Smooth muscle cell (in vitro differentiated cells): Measurements from ENCODE around the gene ACP6. TPM values are rescaled to one million over a fixed set of nuclear protein-coding genes. Genes with fewer than 3 reads are reported as not detected.

Source experiments
- DNase-seq: peaks from one replicate; lab custom pipeline; 2025; ENCODE audit not compliant: unreplicated experiment; lab: John Stamatoyannopoulos, UW
- H2AFZ ChIP-seq: fragments of 200-600 bp; sonication (generic); 2 replicates; pipeline ENCODE4 v1.6.0; 2016; ENCODE audit warnings: antibody characterized with exemption, low read depth, mild to moderate bottlenecking
- H3F3A ChIP-seq: fragments of 200-600 bp; sonication (generic); 2 replicates; pipeline ENCODE4 v1.6.0; 2017; ENCODE audit warnings: antibody characterized with exemption, low read depth
- H3K27ac ChIP-seq: fragments of 200-600 bp; sonication (generic); 2 replicates; pipeline ENCODE4 v1.5.1; 2016; ENCODE audit warnings: low read depth, mild to moderate bottlenecking
- H3K27me3 ChIP-seq: fragments of 200-600 bp; sonication (generic); 2 replicates; pipeline ENCODE4 v1.6.1; 2016; ENCODE audit warnings: low read depth, mild to moderate bottlenecking
- H3K36me3 ChIP-seq: fragments of 200-600 bp; sonication (generic); 2 replicates; pipeline ENCODE4 v1.5.1; 2016; ENCODE audit warnings: low read depth
- H3K4me1 ChIP-seq: fragments of 200-600 bp; sonication (generic); 2 replicates; pipeline ENCODE4 v1.5.1; 2016; ENCODE audit warnings: low read depth
- H3K4me2 ChIP-seq: fragments of 200-600 bp; sonication (generic); 2 replicates; pipeline ENCODE4 v1.6.0; 2016; ENCODE audit warnings: mild to moderate bottlenecking
- H3K4me3 ChIP-seq: fragments of 200-600 bp; sonication (generic); 2 replicates; pipeline ENCODE4 v1.5.1; 2016; ENCODE audit warnings: mild to moderate bottlenecking
- H3K79me2 ChIP-seq: fragments of 200-600 bp; sonication (generic); 2 replicates; pipeline ENCODE4 v1.6.0; 2016; ENCODE audit warnings: low read depth, mild to moderate bottlenecking
- H3K9ac ChIP-seq: fragments of 200-600 bp; sonication (generic); 2 replicates; pipeline ENCODE4 v1.6.0; 2016; ENCODE audit warnings: low read depth
- H3K9me3 ChIP-seq: fragments of 200-600 bp; sonication (generic); replicated peaks from 2 replicates; pipeline ENCODE4 v1.5.1; 2016; ENCODE audit warnings: low read depth
- H4K20me1 ChIP-seq: fragments of 200-600 bp; sonication (generic); 2 replicates; pipeline ENCODE4 v1.6.0; 2016; ENCODE audit warnings: low read depth
- WGBS: methylation state at CpG from one replicate; pipeline ENCODE4 v1.1.7; 2016; ENCODE audit warnings: low lambda C conversion rate; 5-methylcytosine and 5-hydroxymethylcytosine counted together
- polyA plus RNA-seq: library from polyadenylated mRNA; unstranded; fragments of >200 nt; fragmentation: Nextera tagmentation; extraction: Ambion mirVana; gene quantifications from 2 replicates; pipeline ENCODE4 v1.2.1, GENCODE V29; 2016
- total RNA-seq: library from RNA; depleted of rRNA; stranded (reverse); fragments of >200 nt; gene quantifications from 2 replicates; pipeline ENCODE4 v1.2.3, GENCODE V29; 2014
- TF ChIP-seq, protein P1 (sequence below): fragments of 200-600 bp; sonication (generic); IDR thresholded peaks from 2 replicates; pipeline ENCODE4 v1.5.1; 2017; ENCODE audit warnings: borderline replicate concordance, mild to moderate bottlenecking, antibody characterized with exemption; ENCODE audit not compliant: insufficient read depth, poor library complexity, severe bottlenecking

Gene ACP6
- total and polyA plus RNA-seq, 2 experiments from 2014 or later: 6.4 to 11.8 TPM

DNA sequence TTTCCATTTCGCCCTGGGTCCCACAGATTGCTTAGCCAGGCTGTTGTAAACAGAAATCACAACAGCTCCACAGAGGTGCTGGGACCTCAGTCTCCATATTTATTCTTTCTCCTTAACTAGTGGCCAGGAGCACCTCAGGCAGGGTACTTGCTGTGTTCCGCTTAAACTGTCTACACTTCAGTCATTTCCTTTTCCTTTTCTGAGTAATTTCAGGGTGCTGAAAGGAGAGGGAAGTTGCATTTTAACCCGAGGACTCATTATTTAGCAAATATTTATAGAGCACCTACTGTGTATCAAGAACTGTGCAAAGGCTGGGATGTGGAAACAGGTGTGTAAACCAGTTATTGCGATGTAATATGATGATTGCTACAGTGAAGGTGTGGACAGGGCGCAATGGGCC, 41.9 kb downstream of the ACP6 start:
- no peak overlapping the region for H3K4me2 ChIP-seq
- H3K27ac ChIP-seq: no peak overlapping the region
- H3K9ac ChIP-seq: no peak overlapping the region
- no peaks in the 10 kb centered on the region for H4K20me1 ChIP-seq
- H3K4me3 ChIP-seq: no peak overlapping the region
- H2AFZ ChIP-seq: no peak overlapping the region
- DNase-seq: no peak
- H3K27me3 ChIP-seq: no peaks in the 10 kb centered on the region
- H3K9me3 ChIP-seq: no peaks in the 10 kb centered on the region
- WGBS: 94% methylated on average over 5 of the region's 5 CpGs
- TF ChIP-seq, protein P1, sequence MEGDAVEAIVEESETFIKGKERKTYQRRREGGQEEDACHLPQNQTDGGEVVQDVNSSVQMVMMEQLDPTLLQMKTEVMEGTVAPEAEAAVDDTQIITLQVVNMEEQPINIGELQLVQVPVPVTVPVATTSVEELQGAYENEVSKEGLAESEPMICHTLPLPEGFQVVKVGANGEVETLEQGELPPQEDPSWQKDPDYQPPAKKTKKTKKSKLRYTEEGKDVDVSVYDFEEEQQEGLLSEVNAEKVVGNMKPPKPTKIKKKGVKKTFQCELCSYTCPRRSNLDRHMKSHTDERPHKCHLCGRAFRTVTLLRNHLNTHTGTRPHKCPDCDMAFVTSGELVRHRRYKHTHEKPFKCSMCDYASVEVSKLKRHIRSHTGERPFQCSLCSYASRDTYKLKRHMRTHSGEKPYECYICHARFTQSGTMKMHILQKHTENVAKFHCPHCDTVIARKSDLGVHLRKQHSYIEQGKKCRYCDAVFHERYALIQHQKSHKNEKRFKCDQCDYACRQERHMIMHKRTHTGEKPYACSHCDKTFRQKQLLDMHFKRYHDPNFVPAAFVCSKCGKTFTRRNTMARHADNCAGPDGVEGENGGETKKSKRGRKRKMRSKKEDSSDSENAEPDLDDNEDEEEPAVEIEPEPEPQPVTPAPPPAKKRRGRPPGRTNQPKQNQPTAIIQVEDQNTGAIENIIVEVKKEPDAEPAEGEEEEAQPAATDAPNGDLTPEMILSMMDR: no peak
- no peaks in the 10 kb centered on the region for H3F3A ChIP-seq
- H3K4me1 ChIP-seq: no peaks in the 10 kb centered on the region
- no peaks in the 10 kb centered on the region for H3K79me2 ChIP-seq
- H3K36me3 ChIP-seq: no peaks in the 10 kb centered on the region

- WGBS: 31% methylated on average over 3 of the region's 3 CpGs
- Histone ChIP-seq H3K4me1 (no peaks in the 10 kb centered on the region), H3K9me3 (no peaks in the 10 kb centered on the region), H3K36me3 (no peaks in the 10 kb centered on the region), H2AFZ (no peak overlapping the region), H3F3A (no peaks in the 10 kb centered on the region), H3K9ac (no peak overlapping the region), H4K20me1 (no peaks in the 10 kb centered on the region), H3K4me3 (no peak overlapping the region), H3K27ac (no peak overlapping the region), H3K27me3 (no peaks in the 10 kb centered on the region), H3K79me2 (no peaks in the 10 kb centered on the region), H3K4me2 (no peak overlapping the region)
- TF ChIP-seq, protein P1: peak; percentile 89
- no peak for DNase-seq
Observed at GRCh38 chr1:147627435-147628110, 42.8 kb downstream of the ACP6 start.

DNA sequence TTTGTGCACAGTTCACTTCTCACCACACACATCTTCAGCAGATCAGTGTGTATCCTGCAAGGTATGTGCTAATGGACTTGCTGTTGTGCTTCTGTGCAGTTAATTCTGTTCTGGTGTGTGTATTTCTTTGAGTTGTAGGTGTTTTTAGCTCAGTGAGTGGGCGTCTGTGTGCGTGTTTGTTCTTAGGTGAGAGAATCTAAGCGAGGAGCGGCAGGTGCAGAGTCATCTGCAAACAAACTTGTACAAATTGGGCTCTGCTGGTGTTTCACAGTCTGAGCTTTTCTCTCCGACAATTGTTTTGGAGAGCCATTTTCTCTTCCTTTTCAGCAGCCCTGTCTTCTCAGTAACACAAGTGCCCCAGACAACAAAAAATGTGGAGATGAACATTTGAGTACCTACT, 43.6 kb downstream of the ACP6 start:
- DNase-seq: no peak
- Histone ChIP-seq H3K4me3 (no peak overlapping the region), H4K20me1 (no peaks in the 10 kb centered on the region), H3K27me3 (no peaks in the 10 kb centered on the region), H3K36me3 (no peaks in the 10 kb centered on the region), H3F3A (no peaks in the 10 kb centered on the region), H2AFZ (no peak overlapping the region), H3K9me3 (no peaks in the 10 kb centered on the region), H3K9ac (no peak overlapping the region), H3K4me1 (no peaks in the 10 kb centered on the region), H3K79me2 (no peaks in the 10 kb centered on the region), H3K4me2 (no peak overlapping the region), H3K27ac (no peak overlapping the region)
- WGBS: 95% methylated on average over 5 of the region's 5 CpGs
- TF ChIP-seq, protein P1: no peak

GRCh38 chr1:147626291-147626690, 44.0 kb downstream of the ACP6 start:
- DNase-seq: no peak
- Histone ChIP-seq H3K9me3 (no peaks in the 10 kb centered on the region), H3K4me3 (no peak overlapping the region), H2AFZ (no peak overlapping the region), H3K79me2 (no peaks in the 10 kb centered on the region), H3K9ac (no peak overlapping the region), H3F3A (no peaks in the 10 kb centered on the region), H3K27me3 (no peaks in the 10 kb centered on the region), H3K36me3 (no peaks in the 10 kb centered on the region), H3K27ac (no peak overlapping the region), H3K4me2 (no peak overlapping the region), H4K20me1 (no peaks in the 10 kb centered on the region), H3K4me1 (no peaks in the 10 kb centered on the region)
- TF ChIP-seq, protein P1: no peak
- WGBS: 94% methylated on average over 2 of the region's 2 CpGs
